IPS-20b (cell line): ENCODE data around the gene GTF2IRD1.
"Not testable (repeated sequence)": the region's sequence is repeated elsewhere in the genome, so short reads cannot be mapped to it uniquely, and the experiment has no call there.

Experiments
- H3K27ac ChIP-seq: one replicate; pipeline ENCODE4 v1.5.1; 2013; ENCODE audit warnings: low read length
- H3K27me3 ChIP-seq: 2 replicates; pipeline ENCODE4 v1.6.1; 2013; ENCODE audit warnings: mild to moderate bottlenecking, low read length, inconsistent platforms; ENCODE audit not compliant: insufficient read depth
- H3K36me3 ChIP-seq: 2 replicates; pipeline ENCODE4 v1.6.1; 2013; ENCODE audit warnings: low read depth, mild to moderate bottlenecking, inconsistent platforms, low read length, moderate library complexity; ENCODE audit not compliant: insufficient read depth
- H3K4me1 ChIP-seq: 2 replicates; pipeline ENCODE4 v1.6.1; 2013; ENCODE audit warnings: mild to moderate bottlenecking, control low read depth, inconsistent platforms, low read length, moderate library complexity; ENCODE audit not compliant: insufficient read depth
- H3K4me3 ChIP-seq: 2 replicates; pipeline ENCODE4 v1.5.1; 2013; ENCODE audit warnings: mild to moderate bottlenecking, low read length, inconsistent platforms
- H3K9ac ChIP-seq: 2 replicates; pipeline ENCODE4 v1.6.1; 2013; ENCODE audit warnings: low read depth, mild to moderate bottlenecking, inconsistent platforms, low read length, moderate library complexity
- H3K9me3 ChIP-seq: 2 replicates; pipeline ENCODE4 v1.6.1; 2013; ENCODE audit warnings: mild to moderate bottlenecking, low read depth, low read length, inconsistent platforms; ENCODE audit not compliant: insufficient read depth

GTF2IRD1 gene

GRCh38 chr7:74625446-74625845 is 171.7 kb downstream of the GTF2IRD1 start:
- Histone ChIP-seq H3K9me3 (no peaks in the 10 kb centered on the region), H3K36me3 (no peaks in the 10 kb centered on the region), H3K27me3 (no peaks in the 10 kb centered on the region), H3K4me1 (peaks cover 15% of the 10 kb centered on the region; the same call in 1 of the 2 replicates), H3K9ac (no peak overlapping the region), H3K27ac (no peak overlapping the region), H3K4me3 (no peak overlapping the region)

- H3K9me3 ChIP-seq = no peaks in the 10 kb centered on the region
- H3K4me3 ChIP-seq = peak overlapping the region; percentile 14; the same call in 1 of the 2 replicates
- peaks cover 15% of the 10 kb centered on the region; the same call in 1 of the 2 replicates for H3K4me1 ChIP-seq
- H3K27me3 ChIP-seq = no peaks in the 10 kb centered on the region
- H3K36me3 ChIP-seq = no peaks in the 10 kb centered on the region
- H3K27ac ChIP-seq = peak overlapping the region; percentile 31
- peak overlapping the region; percentile 72; the same call in 1 of the 2 replicates for H3K9ac ChIP-seq
These were observed 174.1 kb downstream of the GTF2IRD1 start for GRCh38 chr7:74627661-74628411.

- H3K27ac ChIP-seq = no peak overlapping the region
- no peak overlapping the region for H3K4me3 ChIP-seq
- no peaks in the 10 kb centered on the region for H3K9me3 ChIP-seq
- no peaks in the 10 kb centered on the region for H3K36me3 ChIP-seq
- H3K27me3 ChIP-seq = no peaks in the 10 kb centered on the region
- no peak overlapping the region for H3K9ac ChIP-seq
- H3K4me1 ChIP-seq = peaks cover 10% of the 10 kb centered on the region; the same call in 1 of the 2 replicates
These were observed 178.8 kb downstream of the GTF2IRD1 start for GRCh38 chr7:74632505-74632904.

GRCh38 chr7:74633451-74633921 is 179.8 kb downstream of the GTF2IRD1 start:
- Histone ChIP-seq H3K27ac (no peak overlapping the region), H3K4me3 (no peak overlapping the region), H3K9ac (no peak overlapping the region), H3K36me3 (no peaks in the 10 kb centered on the region), H3K27me3 (no peaks in the 10 kb centered on the region), H3K4me1 (no peaks in the 10 kb centered on the region; the same call in 1 of the 2 replicates), H3K9me3 (no peaks in the 10 kb centered on the region)

- H3K36me3 ChIP-seq = no peaks in the 10 kb centered on the region
These were observed 184.0 kb downstream of the GTF2IRD1 start for GRCh38 chr7:74637745-74638144.

GRCh38 chr7:74650055-74650454 is 196.3 kb downstream of the GTF2IRD1 start:
- H3K36me3 ChIP-seq, H3K9ac ChIP-seq, H3K27ac ChIP-seq, H3K9me3 ChIP-seq, H3K27me3 ChIP-seq: not testable (repeated sequence)
- peaks cover 13% of the 10 kb centered on the region; the same call in 1 of the 2 replicates for H3K4me1 ChIP-seq
- peak overlapping the region; percentile 44 for H3K4me3 ChIP-seq

More at GRCh38 chr7:74637745-74638144, 184.0 kb downstream of the GTF2IRD1 start:
- no peak overlapping the region for H3K9ac ChIP-seq
- no peaks in the 10 kb centered on the region for H3K4me1 ChIP-seq
- H3K4me3 ChIP-seq = no peak overlapping the region
- no peaks in the 10 kb centered on the region for H3K27me3 ChIP-seq
- no peak overlapping the region for H3K27ac ChIP-seq
- no peaks in the 10 kb centered on the region for H3K9me3 ChIP-seq

GRCh38 chr7:74650493-74651132 is 196.9 kb downstream of the GTF2IRD1 start:
- not testable (repeated sequence) for H3K27me3 ChIP-seq, H3K9me3 ChIP-seq, H3K27ac ChIP-seq, H3K4me3 ChIP-seq, H3K9ac ChIP-seq, H3K36me3 ChIP-seq
- H3K4me1 ChIP-seq = peaks cover 17% of the 10 kb centered on the region; the same call in 1 of the 2 replicates

- H3K9me3 ChIP-seq, H3K27me3 ChIP-seq, H3K27ac ChIP-seq, H3K36me3 ChIP-seq, H3K9ac ChIP-seq, H3K4me3 ChIP-seq: not testable (repeated sequence)
- H3K4me1 ChIP-seq = peaks cover 22% of the 10 kb centered on the region; the same call in 1 of the 2 replicates
These were observed 197.4 kb downstream of the GTF2IRD1 start for GRCh38 chr7:74651133-74651504.
